MV-4-11 (cell line): Measurements from ENCODE around the gene HLA-DMB.

Experiments
- DNase-seq: peaks from one replicate; lab custom pipeline; 2025; lab: John Stamatoyannopoulos, UW

HLA-DMB gene

GRCh38 chr6:32940656-32941213 lies at the start of gene HLA-DMB:
HLA-DMB (minus strand) TSS chr6:32941028; CDS start chr6:32940807, 221 bp downstream.
- peak; percentile 48 for DNase-seq

GRCh38 chr6:32989368-32989767 lies 48.5 kb upstream of the HLA-DMB start:
- no peak for DNase-seq

GRCh38 chr6:32984622-32985389 lies 44.0 kb upstream of the HLA-DMB start:
- peak; percentile 75 for DNase-seq

GRCh38 chr6:32983964-32984621 lies 43.3 kb upstream of the HLA-DMB start:
- no peak for DNase-seq

GRCh38 chr6:32983493-32983848 lies 42.6 kb upstream of the HLA-DMB start:
- DNase-seq = no peak

- DNase-seq = no peak
These were observed 42.1 kb upstream of the HLA-DMB start for GRCh38 chr6:32982702-32983492.

- DNase-seq = peak; percentile 78
These were observed 41.4 kb upstream of the HLA-DMB start for GRCh38 chr6:32982084-32982701.

GRCh38 chr6:32980488-32981038 lies 39.7 kb upstream of the HLA-DMB start:
- no peak for DNase-seq

- no peak for DNase-seq
These were observed 39.1 kb upstream of the HLA-DMB start for GRCh38 chr6:32979720-32980487.

- no peak for DNase-seq
These were observed 37.1 kb upstream of the HLA-DMB start for GRCh38 chr6:32977953-32978324.

GRCh38 chr6:32977272-32977952 lies 36.6 kb upstream of the HLA-DMB start:
- no peak for DNase-seq

- no peak for DNase-seq
These were observed 35.7 kb upstream of the HLA-DMB start for GRCh38 chr6:32976334-32977069.

GRCh38 chr6:32975886-32976285 lies 35.1 kb upstream of the HLA-DMB start:
- DNase-seq = no peak

GRCh38 chr6:32974541-32975308 lies 33.9 kb upstream of the HLA-DMB start:
- no peak for DNase-seq

- DNase-seq = peak; percentile 58
These were observed 33.1 kb upstream of the HLA-DMB start for GRCh38 chr6:32974016-32974333.

GRCh38 chr6:32973144-32974015 lies 32.6 kb upstream of the HLA-DMB start:
- DNase-seq = no peak

- DNase-seq = peak; percentile 48
These were observed 31.7 kb upstream of the HLA-DMB start for GRCh38 chr6:32972353-32973143.
